Measurements from ENCODE around the gene SPNS2. TPM values are rescaled to one million over a fixed set of nuclear protein-coding genes. Genes with fewer than 3 reads are reported as not detected.

The SPNS2 gene
- total and polyA plus RNA-seq, 2 donors (not counting 1 experiment from before 2014, with no cell fraction given) = 0.48 TPM; not detected in 1

DNA sequence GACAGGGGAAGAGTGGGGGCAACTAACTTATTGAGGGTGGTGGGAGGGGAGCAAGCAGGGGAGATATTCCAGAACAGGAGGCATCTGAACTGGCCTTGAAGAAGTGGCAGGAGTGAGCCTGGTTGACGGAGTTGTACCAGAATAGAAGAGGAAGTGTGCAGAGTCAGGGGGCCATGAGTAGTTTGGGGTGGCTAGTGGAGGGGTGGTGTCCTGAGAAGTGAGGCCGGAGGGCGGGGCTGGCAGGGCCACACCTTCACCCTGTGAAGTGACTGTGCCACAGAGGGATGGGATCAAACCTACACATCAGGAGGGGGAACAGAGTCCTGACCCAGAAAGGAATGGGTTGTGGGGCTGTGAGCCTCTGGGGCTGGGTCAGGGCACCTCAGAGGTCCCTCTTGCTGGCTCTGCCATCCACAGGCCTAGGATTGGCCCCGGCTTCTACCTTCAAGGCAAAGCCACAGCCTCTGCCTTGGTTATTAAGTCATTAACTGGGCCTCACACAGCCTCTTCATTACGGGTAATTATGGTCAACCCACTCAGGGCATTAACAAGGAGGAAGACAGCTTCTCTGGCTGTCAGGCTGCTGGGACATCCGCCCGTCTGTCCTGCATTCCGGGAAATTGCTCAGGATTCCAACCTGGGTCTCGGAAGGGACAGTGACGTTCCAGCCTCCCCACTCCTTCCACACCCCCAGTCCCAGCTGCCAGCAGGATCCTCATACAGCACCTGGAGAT is 12.7 kb downstream of the SPNS2 start:
- Mint-ChIP-seq H3K27ac (no peak overlapping the region), H3K27me3 (peaks cover 23% of the 10 kb centered on the region), H3K4me3 (no peak overlapping the region), H3K4me1 (peaks cover 1% of the 10 kb centered on the region), H3K9me3 (ENCODE audit: insufficient read depth) (no peaks in the 10 kb centered on the region)
- Histone ChIP-seq H3K27ac (ENCODE audit: low read length in 2 of 2) (no peak overlapping the region), H2AFZ (ENCODE audit: insufficient read depth, low read depth, low read length, poor library complexity, severe bottlenecking) (no peak overlapping the region), H3K4me1 (ENCODE audit: control insufficient read depth in 2 of 2, insufficient read depth in 2 of 2, low read length in 2 of 2) (peaks cover 0 to 7% of the 10 kb centered on the region in 2 donors), H3K4me3 (ENCODE audit: control extremely low read depth in 1 of 5, extremely low read depth in 1 of 5, insufficient read depth in 1 of 5, low read depth in 2 of 5, low read length in 4 of 5) (no peak overlapping the region), H3K9me3 (ENCODE audit: control extremely low read depth in 1 of 3, control insufficient read depth in 2 of 3, insufficient read depth in 1 of 3, low read length in 2 of 3) (no peaks in the 10 kb centered on the region), H3K27me3 (replicated peaks in 1 of 4; ENCODE audit: control extremely low read depth in 1 of 4, control insufficient read depth in 3 of 4, insufficient read depth in 4 of 4, low read length in 3 of 4) (peaks cover 0 to 26% (median 4%) of the 10 kb centered on the region in 4 experiments), H3K36me3 (replicated peaks in 1 of 2; ENCODE audit: control extremely low read depth in 1 of 2, control insufficient read depth in 1 of 2, extremely low read depth in 1 of 2, insufficient read depth in 2 of 2, low read length in 1 of 2) (no peaks in the 10 kb centered on the region), H3K79me2 (ENCODE audit: control insufficient read depth, insufficient read depth, low read length) (no peaks in the 10 kb centered on the region), H3K4me2 (replicated peaks; ENCODE audit: low read depth, low read length, poor library complexity, severe bottlenecking) (no peak overlapping the region), H4K20me1 (ENCODE audit: control insufficient read depth, insufficient read depth, low read length, poor library complexity, severe bottlenecking) (no peaks in the 10 kb centered on the region), H3K9ac (ENCODE audit: low read length) (no peak overlapping the region)
- ATAC-seq (ENCODE audit: low read depth) (no peak), DNase-seq (no peak)
- POLR2A ChIA-PET = no interaction called here
- 75% methylated on average over 10 of the region's 10 CpGs for WGBS (ENCODE audit: insufficient coverage)
- CTCF ChIA-PET = no interaction called here
- no peak for TF ChIP-seq EZH2 (IDR thresholded peaks at IDR 0.05; ENCODE audit: borderline replicate concordance, insufficient read depth, low read depth, low read length, poor library complexity, severe bottlenecking)
- TF ChIP-seq, protein P1, sequence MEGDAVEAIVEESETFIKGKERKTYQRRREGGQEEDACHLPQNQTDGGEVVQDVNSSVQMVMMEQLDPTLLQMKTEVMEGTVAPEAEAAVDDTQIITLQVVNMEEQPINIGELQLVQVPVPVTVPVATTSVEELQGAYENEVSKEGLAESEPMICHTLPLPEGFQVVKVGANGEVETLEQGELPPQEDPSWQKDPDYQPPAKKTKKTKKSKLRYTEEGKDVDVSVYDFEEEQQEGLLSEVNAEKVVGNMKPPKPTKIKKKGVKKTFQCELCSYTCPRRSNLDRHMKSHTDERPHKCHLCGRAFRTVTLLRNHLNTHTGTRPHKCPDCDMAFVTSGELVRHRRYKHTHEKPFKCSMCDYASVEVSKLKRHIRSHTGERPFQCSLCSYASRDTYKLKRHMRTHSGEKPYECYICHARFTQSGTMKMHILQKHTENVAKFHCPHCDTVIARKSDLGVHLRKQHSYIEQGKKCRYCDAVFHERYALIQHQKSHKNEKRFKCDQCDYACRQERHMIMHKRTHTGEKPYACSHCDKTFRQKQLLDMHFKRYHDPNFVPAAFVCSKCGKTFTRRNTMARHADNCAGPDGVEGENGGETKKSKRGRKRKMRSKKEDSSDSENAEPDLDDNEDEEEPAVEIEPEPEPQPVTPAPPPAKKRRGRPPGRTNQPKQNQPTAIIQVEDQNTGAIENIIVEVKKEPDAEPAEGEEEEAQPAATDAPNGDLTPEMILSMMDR (IDR thresholded peaks at IDR 0.05) = no peak
- intact Hi-C loops (cut with micrococcal nuclease) = no loop called here

Measured in B cell (primary cell).